Endodermal cell (in vitro differentiated cells): ENCODE measurements around the gene SSC5D. TPM values are rescaled to one million over a fixed set of nuclear protein-coding genes. Genes with fewer than 3 reads are reported as not detected.

Experiments
- DNase-seq: peaks from one replicate; pipeline ENCODE4 v3.0.0-alpha.2; 2017
- H3K27ac ChIP-seq: 2 replicates; pipeline ENCODE4 v1.5.1; 2013; ENCODE audit warnings: mild to moderate bottlenecking, low read depth, low read length, moderate library complexity
- H3K27me3 ChIP-seq: 2 replicates; pipeline ENCODE4 v1.6.1; 2013; ENCODE audit warnings: mild to moderate bottlenecking, low read length, moderate library complexity; ENCODE audit not compliant: insufficient read depth, control insufficient read depth, poor library complexity, severe bottlenecking
- H3K36me3 ChIP-seq: 2 replicates; pipeline ENCODE4 v1.7.0; 2013; ENCODE audit warnings: mild to moderate bottlenecking, low read length, moderate library complexity; ENCODE audit not compliant: control insufficient read depth, insufficient read depth
- H3K4me1 ChIP-seq: one replicate; pipeline ENCODE4 v1.7.0; 2013; ENCODE audit warnings: low read length; ENCODE audit not compliant: control insufficient read depth, insufficient read depth
- H3K4me3 ChIP-seq: 2 replicates; pipeline ENCODE4 v1.5.1; 2013; ENCODE audit warnings: mild to moderate bottlenecking, low read length, moderate library complexity
- H3K9ac ChIP-seq: 2 replicates; pipeline ENCODE4 v1.6.1; 2013; ENCODE audit warnings: mild to moderate bottlenecking, low read length, moderate library complexity; ENCODE audit not compliant: poor library complexity, severe bottlenecking; ENCODE audit errors: extremely low read depth
- H3K9me3 ChIP-seq: 2 replicates; pipeline ENCODE4 v1.6.1; 2013; ENCODE audit warnings: mild to moderate bottlenecking, low read length, moderate library complexity; ENCODE audit not compliant: control insufficient read depth
- H3K27ac Mint-ChIP-seq: 2 replicates; pipeline ENCODE4 v1.8.0; 2020; ENCODE audit warnings: mixed read lengths
- H3K27me3 Mint-ChIP-seq: 2 replicates; pipeline ENCODE4 v1.8.0; 2021; ENCODE audit warnings: mild to moderate bottlenecking, mixed read lengths; ENCODE audit not compliant: insufficient read depth
- H3K36me3 Mint-ChIP-seq: 2 replicates; pipeline ENCODE4 v1.8.0; 2020; ENCODE audit warnings: low read depth, mixed read lengths
- H3K4me1 Mint-ChIP-seq: 2 replicates; pipeline ENCODE4 v1.8.0; 2020; ENCODE audit warnings: mixed read lengths
- H3K4me3 Mint-ChIP-seq: 2 replicates; pipeline ENCODE4 v1.8.0; 2020; ENCODE audit warnings: mild to moderate bottlenecking, moderate library complexity, mixed read lengths
- H3K9me3 Mint-ChIP-seq: 2 replicates; pipeline ENCODE4 v1.8.0; 2020; ENCODE audit warnings: mild to moderate bottlenecking, mixed read lengths
- CTCF ChIP-seq: fragments of 200-600 bp; sonication (generic); conservative IDR thresholded peaks from 2 replicates; pipeline ENCODE4 v1.5.0; 2021; ENCODE audit warnings: antibody characterized with exemption, mild to moderate bottlenecking
- WGBS, 2 experiments: methylation state at CpG; one replicate each; pipeline versions ENCODE4 v1.1.5 to v1.1.7; 2013; ENCODE audit warnings: missing lambda C conversion rate in 2 of 2, mixed read lengths in 1 of 2; ENCODE audit not compliant: insufficient coverage in 1 of 2, insufficient read length in 1 of 2; 5-methylcytosine and 5-hydroxymethylcytosine counted together
- total RNA-seq, 2 donors: library from RNA; stranded (reverse); fragmentation: NEBNext Ultra II Directional in 1 of 2; extraction: Animal tissue kit (Norgen Biotek cat#: 25700) in 1 of 2; gene quantifications; 2 replicates in 1 of 2; 3 replicates in 1 of 2; pipeline ENCODE4 v1.2.1, GENCODE V29; 2021

Gene SSC5D
- total RNA-seq, 2 donors from 2014 or later, result 1.4 to 2.4 TPM

- Histone ChIP-seq H3K4me3 (no peak overlapping the region), H3K36me3 (peaks cover 5% of the 10 kb centered on the region), H3K4me1 (peaks cover 13% of the 10 kb centered on the region), H3K9ac (no peak overlapping the region), H3K9me3 (no peaks in the 10 kb centered on the region), H3K27ac (no peak overlapping the region), H3K27me3 (no peaks in the 10 kb centered on the region)
- H3K4me1 Mint-ChIP-seq, result peaks cover 15% of the 10 kb centered on the region
- H3K27me3 Mint-ChIP-seq, result no peaks in the 10 kb centered on the region
- peaks cover 7% of the 10 kb centered on the region for H3K36me3 Mint-ChIP-seq
- no peaks in the 10 kb centered on the region for H3K9me3 Mint-ChIP-seq
- WGBS, 2 experiments, result 95% methylated on average over 15 to 47 of the region's 47 CpGs
- no peak overlapping the region for H3K27ac Mint-ChIP-seq
- DNase-seq, result peak; percentile 47
- no peak overlapping the region for H3K4me3 Mint-ChIP-seq
- no peak for TF ChIP-seq CTCF
Measured at GRCh38 chr19:55482967-55483705, 5.1 kb upstream of the SSC5D start.

DNA sequence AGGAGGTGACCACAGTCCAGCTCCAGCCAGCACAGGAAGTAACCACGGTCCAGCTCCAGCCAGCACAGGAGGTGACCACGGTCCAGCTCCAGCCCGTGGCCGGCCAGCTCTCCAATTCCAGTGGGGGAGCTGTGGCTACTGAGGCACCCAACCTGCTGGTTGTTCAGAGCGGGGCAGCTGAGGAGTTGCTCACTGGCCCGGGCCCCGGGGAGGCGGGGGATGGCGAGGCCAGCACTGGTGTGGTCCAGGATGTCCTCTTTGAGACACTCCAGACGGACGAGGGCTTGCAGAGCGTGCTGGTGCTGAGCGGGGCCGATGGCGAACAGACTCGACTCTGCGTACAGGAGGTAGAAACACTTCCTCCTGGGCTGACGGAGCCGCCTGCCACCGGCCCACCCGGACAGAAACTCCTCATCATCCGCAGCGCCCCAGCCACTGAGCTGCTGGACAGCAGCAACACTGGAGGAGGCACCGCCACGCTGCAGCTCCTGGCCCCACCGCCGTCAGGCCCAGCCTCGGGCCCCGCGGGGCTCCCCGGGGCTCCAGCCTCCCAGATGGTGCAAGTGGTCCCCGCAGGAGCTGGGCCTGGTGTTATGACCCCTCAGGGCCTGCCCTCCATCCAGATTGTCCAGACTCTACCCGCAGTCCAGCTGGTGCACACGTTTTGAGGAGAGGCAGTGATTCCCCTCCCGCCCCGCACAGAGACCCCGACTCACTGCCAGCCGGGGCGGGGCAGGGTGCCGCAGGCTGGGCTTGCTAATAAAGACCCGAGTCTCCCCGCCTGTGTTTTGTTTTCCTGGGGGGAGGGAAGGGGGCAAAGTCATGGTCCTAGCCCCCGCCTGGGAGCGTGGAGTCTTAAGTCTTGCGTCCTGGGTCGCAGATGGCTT lies 4.3 kb upstream of the SSC5D start:
- Mint-ChIP-seq H3K9me3 (no peaks in the 10 kb centered on the region), H3K36me3 (peaks cover 4% of the 10 kb centered on the region), H3K4me1 (peaks cover 15% of the 10 kb centered on the region), H3K27ac (no peak overlapping the region), H3K4me3 (peak overlapping the region; percentile 76), H3K27me3 (no peaks in the 10 kb centered on the region)
- Histone ChIP-seq H3K27me3 (no peaks in the 10 kb centered on the region), H3K4me1 (peaks cover 13% of the 10 kb centered on the region), H3K9me3 (no peaks in the 10 kb centered on the region), H3K9ac (peak overlapping the region; percentile 79), H3K27ac (peak overlapping the region; percentile 86), H3K4me3 (peak overlapping the region; percentile 85), H3K36me3 (peaks cover 5% of the 10 kb centered on the region)
- WGBS, 2 experiments, result 87 to 95% methylated on average over 29 to 46 of the region's 46 CpGs
- no peak for TF ChIP-seq CTCF
- DNase-seq, result peak; percentile 66

GRCh38 chr19:55484593-55485438 lies 3.4 kb upstream of the SSC5D start, which contains the start of gene NAT14:
TSS of gene NAT14 (plus strand) at chr19:55485188. CDS start at chr19:55485709, 521 bp downstream.
- no peak for TF ChIP-seq CTCF
- peaks cover 17% of the 10 kb centered on the region for H3K4me1 ChIP-seq
- peaks cover 2% of the 10 kb centered on the region for H3K36me3 Mint-ChIP-seq
- H3K36me3 ChIP-seq, result peaks cover 5% of the 10 kb centered on the region
- DNase-seq, result peak; percentile 96
- WGBS, 2 experiments, result 2 to 3% methylated on average over 32 to 78 of the region's 78 CpGs
- H3K4me3 ChIP-seq, result peak within 1 kb of the TSS; percentile 85
- no peaks in the 10 kb centered on the region for H3K9me3 Mint-ChIP-seq
- H3K9ac ChIP-seq, result peak within 1 kb of the TSS; percentile 79
- H3K27me3 Mint-ChIP-seq, result no peaks in the 10 kb centered on the region
- H3K27ac Mint-ChIP-seq, result peak within 1 kb of the TSS; percentile 89
- H3K4me3 Mint-ChIP-seq, result peak within 1 kb of the TSS; percentile 76
- H3K4me1 Mint-ChIP-seq, result peaks cover 15% of the 10 kb centered on the region
- H3K27ac ChIP-seq, result peak within 1 kb of the TSS; percentile 86
- no peaks in the 10 kb centered on the region for H3K27me3 ChIP-seq
- H3K9me3 ChIP-seq, result no peaks in the 10 kb centered on the region
